GM10266 (cell line): ENCODE data around the gene COL5A1.

Experiments used
- DNase-seq: peaks from one replicate; pipeline ENCODE4 v3.0.0; 2012; ENCODE audit errors: extremely low spot score
- TF ChIP-seq, protein P1 (sequence below): IDR thresholded peaks from 2 replicates; pipeline ENCODE4 v1.5.1; 2012; ENCODE audit warnings: mild to moderate bottlenecking, low read depth; ENCODE audit not compliant: control insufficient read depth, insufficient read depth; ENCODE audit errors: missing control alignments

Gene COL5A1

DNA sequence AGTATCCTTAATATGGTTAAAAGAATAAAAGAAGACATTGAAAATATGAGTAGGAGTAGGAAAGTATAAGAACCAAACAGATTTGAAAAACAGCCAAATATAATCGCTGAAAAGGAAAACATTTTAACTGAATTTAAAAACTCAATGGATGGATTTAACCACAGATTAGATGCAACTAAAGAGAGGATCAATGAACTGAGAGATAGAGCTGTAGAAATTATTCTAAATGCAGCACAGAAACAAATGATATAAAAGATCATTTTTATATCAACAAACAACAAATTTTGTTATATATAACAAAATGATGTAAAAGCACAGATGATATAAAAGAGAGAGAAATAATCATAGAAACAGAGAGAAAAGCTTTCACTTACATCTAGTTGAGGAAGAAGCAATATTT is 29.3 kb upstream of the COL5A1 start:
- TF ChIP-seq, protein P1, sequence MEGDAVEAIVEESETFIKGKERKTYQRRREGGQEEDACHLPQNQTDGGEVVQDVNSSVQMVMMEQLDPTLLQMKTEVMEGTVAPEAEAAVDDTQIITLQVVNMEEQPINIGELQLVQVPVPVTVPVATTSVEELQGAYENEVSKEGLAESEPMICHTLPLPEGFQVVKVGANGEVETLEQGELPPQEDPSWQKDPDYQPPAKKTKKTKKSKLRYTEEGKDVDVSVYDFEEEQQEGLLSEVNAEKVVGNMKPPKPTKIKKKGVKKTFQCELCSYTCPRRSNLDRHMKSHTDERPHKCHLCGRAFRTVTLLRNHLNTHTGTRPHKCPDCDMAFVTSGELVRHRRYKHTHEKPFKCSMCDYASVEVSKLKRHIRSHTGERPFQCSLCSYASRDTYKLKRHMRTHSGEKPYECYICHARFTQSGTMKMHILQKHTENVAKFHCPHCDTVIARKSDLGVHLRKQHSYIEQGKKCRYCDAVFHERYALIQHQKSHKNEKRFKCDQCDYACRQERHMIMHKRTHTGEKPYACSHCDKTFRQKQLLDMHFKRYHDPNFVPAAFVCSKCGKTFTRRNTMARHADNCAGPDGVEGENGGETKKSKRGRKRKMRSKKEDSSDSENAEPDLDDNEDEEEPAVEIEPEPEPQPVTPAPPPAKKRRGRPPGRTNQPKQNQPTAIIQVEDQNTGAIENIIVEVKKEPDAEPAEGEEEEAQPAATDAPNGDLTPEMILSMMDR = no peak
- DNase-seq = no peak

DNA sequence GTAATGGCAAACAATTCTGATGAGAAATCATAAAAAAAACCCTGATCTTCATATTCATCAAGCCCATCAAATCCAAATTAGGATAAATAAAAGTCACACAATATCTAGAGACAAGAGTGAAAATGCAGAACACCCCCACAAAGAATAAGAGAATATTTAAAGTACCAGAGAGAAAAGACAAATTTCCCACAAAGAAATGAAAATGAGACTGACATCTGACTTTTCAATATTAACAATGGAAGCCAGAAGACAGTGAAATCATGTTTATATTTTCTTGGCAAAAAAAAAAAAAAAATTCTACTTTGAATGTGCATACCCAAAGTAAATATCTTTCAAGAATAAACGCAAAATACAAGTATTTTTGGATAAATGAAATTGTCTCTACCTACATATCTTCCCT is 28.9 kb upstream of the COL5A1 start:
- TF ChIP-seq, protein P1 = no peak
- DNase-seq = no peak

DNA sequence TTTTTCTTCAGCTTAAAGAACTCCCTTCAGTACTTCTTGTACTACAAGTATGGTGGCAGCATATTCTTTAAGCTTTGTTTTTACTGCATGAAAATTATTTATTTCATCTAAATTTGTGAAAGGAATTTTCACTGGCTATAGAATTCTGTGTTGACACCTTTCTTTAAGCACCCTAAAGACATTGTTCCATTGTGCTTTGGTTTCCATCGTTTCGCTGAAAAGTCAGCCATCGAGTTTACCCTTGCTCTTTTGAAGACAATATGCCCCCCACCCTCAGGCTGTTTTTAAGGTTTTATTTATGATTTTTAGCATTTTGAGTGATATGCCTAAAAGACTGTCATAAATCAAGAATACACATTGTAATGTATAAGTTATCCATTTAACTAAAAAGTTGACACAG is 27.3 kb upstream of the COL5A1 start:
- no peak for DNase-seq
- TF ChIP-seq, protein P1 = no peak

DNA sequence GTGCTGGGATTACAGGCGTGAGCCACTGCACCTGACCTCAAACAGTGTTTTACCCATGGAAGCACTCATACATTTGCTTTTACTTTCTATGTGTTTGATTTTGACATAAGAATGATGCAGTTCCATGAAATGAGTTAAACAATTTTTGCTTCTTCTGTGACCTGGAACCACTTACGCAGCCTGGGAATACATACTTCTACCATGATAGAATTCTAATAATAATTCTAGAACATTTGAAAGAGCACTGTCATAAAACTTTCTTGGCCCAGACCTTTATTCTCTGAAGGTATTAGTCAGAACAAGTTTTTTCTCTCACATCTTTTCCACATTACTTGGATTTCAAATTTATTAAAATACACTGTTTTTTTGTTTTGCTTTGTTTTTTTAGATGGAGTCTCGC is 25.3 kb upstream of the COL5A1 start:
- no peak for DNase-seq
- TF ChIP-seq, protein P1 = no peak

DNA sequence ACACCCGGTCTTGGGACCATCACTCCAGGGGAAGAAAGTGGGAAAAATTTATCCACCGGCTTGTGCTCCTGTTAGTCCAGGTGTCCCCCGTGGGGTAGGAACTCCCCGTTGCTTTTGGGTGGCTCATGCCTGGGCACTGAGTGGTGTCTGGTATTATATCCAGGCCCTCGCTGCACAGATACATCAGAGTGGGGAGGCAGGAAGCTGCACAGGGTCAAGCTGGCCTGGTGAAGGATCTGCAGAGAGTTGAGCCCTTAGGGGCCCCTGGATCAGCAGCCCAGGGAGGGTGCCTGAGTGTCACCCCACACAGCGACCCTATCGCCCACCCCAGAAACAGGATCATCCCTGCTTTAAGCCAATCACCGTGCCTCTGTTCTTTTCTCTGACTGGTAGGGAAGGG is 24.4 kb upstream of the COL5A1 start:
- TF ChIP-seq, protein P1 = no peak
- DNase-seq = no peak

DNA sequence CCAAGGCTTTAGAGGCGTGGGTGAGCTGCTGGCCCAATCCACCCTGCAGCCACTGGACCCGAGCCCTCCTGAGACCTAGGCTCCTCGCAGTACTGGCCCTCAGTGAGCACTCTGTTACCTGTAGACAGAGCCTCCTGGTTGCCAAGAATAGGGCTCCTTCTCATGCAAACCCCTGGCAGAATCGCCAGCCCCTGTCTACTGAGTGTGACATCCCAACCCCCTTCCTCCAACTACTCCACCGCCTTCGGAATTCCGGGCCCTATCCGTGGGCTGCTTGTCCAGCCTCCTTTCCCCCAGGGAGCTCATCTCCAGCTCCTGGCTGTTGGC is 23.8 kb upstream of the COL5A1 start:
- TF ChIP-seq, protein P1 = no peak
- no peak for DNase-seq

DNA sequence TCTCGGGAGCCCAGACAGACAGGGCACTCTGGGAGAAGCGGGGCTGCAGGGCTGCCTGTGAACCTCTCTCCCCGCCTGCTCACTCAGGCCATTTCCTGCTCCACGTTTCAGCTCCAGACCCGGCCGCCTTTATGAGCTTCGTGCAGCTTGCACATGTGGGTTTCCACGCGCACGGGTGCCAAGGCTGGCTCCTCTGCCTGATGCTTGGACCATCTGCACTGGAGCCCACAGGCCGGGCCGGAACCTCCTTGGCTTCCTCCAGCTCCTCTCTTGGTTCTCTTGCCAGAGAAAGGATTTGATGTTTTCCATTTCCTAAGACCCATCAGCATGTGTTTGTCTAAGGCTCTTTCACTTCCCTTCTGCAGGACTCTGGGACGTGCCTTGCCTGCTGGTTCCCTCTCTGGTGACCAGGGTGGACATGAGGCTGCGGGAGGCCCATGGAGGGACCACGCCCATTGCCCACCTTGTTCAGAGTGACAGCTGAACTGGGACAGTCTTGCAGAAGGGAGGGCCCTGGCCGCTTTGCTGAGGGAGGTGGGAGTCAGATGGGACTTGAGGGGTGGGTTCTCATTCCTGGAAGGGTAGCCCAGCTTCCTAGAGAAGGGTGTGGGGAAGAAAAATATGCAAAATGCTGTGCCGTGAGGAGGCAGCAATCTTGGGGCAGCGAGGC is 23.3 kb upstream of the COL5A1 start:
- TF ChIP-seq, protein P1 = no peak
- DNase-seq = no peak
